NT2/D1 (cell line): ENCODE results near the gene PLEKHA7.

Source experiments
- DNase-seq: peaks from one replicate; pipeline ENCODE4 v3.0.0-alpha.2; 2011; ENCODE audit warnings: low read depth, low spot score
- H3K27me3 ChIP-seq: 2 replicates; pipeline ENCODE4 v1.6.0; 2011; ENCODE audit warnings: mild to moderate bottlenecking; ENCODE audit not compliant: insufficient read length, insufficient read depth
- H3K36me3 ChIP-seq: 2 replicates; pipeline ENCODE4 v1.6.1; 2011; ENCODE audit warnings: mild to moderate bottlenecking, low read length, mixed read lengths; ENCODE audit not compliant: insufficient read depth, insufficient read length
- H3K4me1 ChIP-seq: 2 replicates; pipeline ENCODE4 v1.5.1; 2011; ENCODE audit not compliant: insufficient read depth, insufficient read length
- H3K4me3 ChIP-seq: 2 replicates; pipeline ENCODE4 v1.5.1; 2011; ENCODE audit warnings: low read depth; ENCODE audit not compliant: insufficient read length
- H3K9ac ChIP-seq: 2 replicates; pipeline ENCODE4 v1.6.0; 2011; ENCODE audit warnings: low read depth; ENCODE audit not compliant: insufficient read length
- H3K9me3 ChIP-seq: 2 replicates; pipeline ENCODE4 v1.5.1; 2011; ENCODE audit warnings: mild to moderate bottlenecking, low read length; ENCODE audit not compliant: insufficient read depth
- SUZ12 ChIP-seq: IDR thresholded peaks from 2 replicates; pipeline ENCODE4 v1.6.1; 2011; ENCODE audit not compliant: insufficient read length, insufficient read depth; ENCODE audit errors: extremely low read depth
- YY1 ChIP-seq: IDR thresholded peaks from 2 replicates; pipeline ENCODE4 v1.6.1; 2011; ENCODE audit not compliant: insufficient read length, insufficient read depth
- ZNF274 ChIP-seq: IDR thresholded peaks from 2 replicates; pipeline ENCODE4 v1.6.1; 2011; ENCODE audit warnings: mild to moderate bottlenecking, low read depth, low read length

Gene PLEKHA7

GRCh38 chr11:16804104-16804947 lies 209.9 kb downstream of the PLEKHA7 start:
- Histone ChIP-seq H3K36me3 (peaks cover 3% of the 10 kb centered on the region), H3K4me3 (no peak overlapping the region), H3K27me3 (no peaks in the 10 kb centered on the region), H3K9me3 (no peaks in the 10 kb centered on the region), H3K4me1 (peaks cover 3% of the 10 kb centered on the region), H3K9ac (no peak overlapping the region)
- no peak for TF ChIP-seq SUZ12
- no peak for TF ChIP-seq ZNF274
- TF ChIP-seq YY1, result no peak
- no peak for DNase-seq

DNA sequence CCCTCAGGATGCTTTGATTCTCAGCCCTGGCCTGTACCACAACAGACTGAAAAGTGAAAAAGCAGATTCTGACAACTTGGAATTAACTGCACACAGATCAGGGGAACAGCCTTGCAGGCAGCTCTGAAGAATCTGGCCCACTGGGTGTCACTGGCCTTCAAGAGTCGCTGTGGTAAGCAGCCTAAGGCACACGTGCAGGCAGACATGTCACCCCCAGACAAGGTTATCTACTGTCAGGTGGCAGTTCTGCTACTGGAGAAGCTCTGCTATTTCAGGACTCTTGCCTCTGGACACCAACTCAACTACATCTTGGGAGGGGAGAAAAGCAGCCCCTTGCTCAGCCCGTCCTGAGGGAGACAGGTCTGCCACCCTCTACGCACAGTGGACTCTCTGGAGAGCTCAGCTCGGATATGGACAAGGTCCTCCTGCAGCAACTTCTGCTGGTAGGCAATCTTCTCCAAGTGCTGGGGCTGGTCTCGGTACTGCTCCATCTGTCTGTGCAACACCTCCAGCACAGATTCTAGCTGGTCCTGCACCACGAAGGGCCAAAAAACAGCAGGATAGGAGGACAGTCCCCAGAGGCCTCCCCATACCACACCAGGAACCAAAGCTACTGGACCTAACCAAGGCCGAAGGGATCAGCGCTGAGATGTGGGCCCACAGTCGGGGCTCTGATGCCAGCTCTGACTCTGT lies 212.8 kb downstream of the PLEKHA7 start:
- H3K9ac ChIP-seq, result no peak overlapping the region
- no peaks in the 10 kb centered on the region for H3K27me3 ChIP-seq
- no peak overlapping the region for H3K4me3 ChIP-seq
- no peak for TF ChIP-seq YY1
- no peak for TF ChIP-seq SUZ12
- no peak for TF ChIP-seq ZNF274
- DNase-seq, result no peak
- peaks cover 3% of the 10 kb centered on the region for H3K36me3 ChIP-seq
- no peaks in the 10 kb centered on the region for H3K9me3 ChIP-seq
- H3K4me1 ChIP-seq, result no peaks in the 10 kb centered on the region

GRCh38 chr11:16800382-16800781 lies 213.8 kb downstream of the PLEKHA7 start:
- H3K36me3 ChIP-seq, result peaks cover 3% of the 10 kb centered on the region
- no peaks in the 10 kb centered on the region for H3K9me3 ChIP-seq
- H3K27me3 ChIP-seq, result no peaks in the 10 kb centered on the region
- DNase-seq, result no peak
- H3K9ac ChIP-seq, result no peak overlapping the region
- no peak overlapping the region for H3K4me3 ChIP-seq
- no peak for TF ChIP-seq SUZ12
- no peak for TF ChIP-seq YY1
- no peak for TF ChIP-seq ZNF274
- H3K4me1 ChIP-seq, result no peaks in the 10 kb centered on the region

DNA sequence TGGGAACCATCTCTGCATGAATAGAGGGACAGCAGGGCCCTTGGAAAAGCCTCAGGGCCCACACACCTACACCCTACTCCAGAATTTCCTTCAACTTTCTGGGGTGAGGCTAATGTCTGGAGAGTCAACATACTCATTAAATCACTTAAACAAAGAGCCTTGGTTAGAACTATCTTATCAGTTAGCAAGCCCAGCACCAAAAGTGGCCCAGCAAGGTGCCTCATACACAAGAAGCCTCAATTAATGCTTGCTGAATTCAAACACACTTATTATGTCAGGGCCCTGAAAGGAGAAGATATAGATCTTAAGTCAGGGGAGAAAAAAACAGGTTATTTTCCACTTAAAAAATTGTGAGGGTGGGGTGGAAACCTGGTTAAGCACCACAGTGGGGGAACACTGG lies 214.3 kb downstream of the PLEKHA7 start:
- Histone ChIP-seq H3K9me3 (no peaks in the 10 kb centered on the region), H3K9ac (no peak overlapping the region), H3K36me3 (peaks cover 3% of the 10 kb centered on the region), H3K4me1 (no peaks in the 10 kb centered on the region), H3K4me3 (no peak overlapping the region), H3K27me3 (no peaks in the 10 kb centered on the region)
- DNase-seq, result no peak
- TF ChIP-seq YY1 (no peak), SUZ12 (no peak), ZNF274 (no peak)

DNA sequence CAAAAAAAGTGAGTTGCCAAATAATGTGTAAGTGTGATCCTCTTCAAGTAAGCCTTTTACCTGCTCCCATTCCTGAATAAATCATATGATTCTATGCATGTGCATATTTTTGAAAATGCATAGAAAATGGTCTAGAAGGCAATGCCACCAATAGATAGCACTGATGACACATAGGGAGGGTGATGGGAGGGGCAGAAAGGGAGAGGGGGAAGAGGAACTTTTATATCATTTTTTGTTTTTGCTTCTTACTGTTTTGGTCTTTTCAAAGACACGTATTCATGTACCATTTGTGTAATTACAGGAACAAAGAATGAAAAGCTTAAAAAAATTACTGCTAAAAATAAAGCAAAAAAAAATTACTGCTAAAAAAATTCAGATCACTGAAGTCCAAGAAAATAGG lies 215.0 kb downstream of the PLEKHA7 start:
- no peaks in the 10 kb centered on the region for H3K4me1 ChIP-seq
- H3K36me3 ChIP-seq, result peaks cover 3% of the 10 kb centered on the region
- no peak overlapping the region for H3K9ac ChIP-seq
- no peaks in the 10 kb centered on the region for H3K9me3 ChIP-seq
- no peak overlapping the region for H3K4me3 ChIP-seq
- no peak for DNase-seq
- H3K27me3 ChIP-seq, result no peaks in the 10 kb centered on the region
- no peak for TF ChIP-seq SUZ12
- no peak for TF ChIP-seq YY1
- no peak for TF ChIP-seq ZNF274

DNA sequence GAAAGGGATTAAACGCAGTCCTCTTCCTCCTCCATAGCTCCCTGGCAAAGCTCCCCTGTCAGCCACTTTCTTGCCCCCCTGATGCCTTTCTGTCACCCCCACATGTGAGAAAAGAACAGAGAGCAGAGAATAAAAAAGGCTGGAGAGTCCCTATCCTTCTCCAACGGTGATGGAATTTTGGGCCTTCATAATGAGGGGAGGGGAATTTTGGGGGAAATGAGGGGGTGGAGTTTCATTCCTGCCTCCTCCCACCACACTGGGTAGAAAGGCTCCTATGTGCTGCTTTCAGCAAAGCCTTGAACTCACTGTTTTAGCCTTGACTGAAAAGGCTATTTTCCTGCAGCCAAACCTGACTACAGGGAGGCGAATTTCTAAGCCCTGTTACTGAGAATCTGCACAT lies 216.4 kb downstream of the PLEKHA7 start:
- Histone ChIP-seq H3K36me3 (no peaks in the 10 kb centered on the region), H3K27me3 (no peaks in the 10 kb centered on the region), H3K9ac (no peak overlapping the region), H3K9me3 (no peaks in the 10 kb centered on the region), H3K4me3 (no peak overlapping the region), H3K4me1 (no peaks in the 10 kb centered on the region)
- TF ChIP-seq ZNF274 (no peak), SUZ12 (no peak), YY1 (no peak)
- no peak for DNase-seq

- no peak overlapping the region for H3K4me3 ChIP-seq
- TF ChIP-seq ZNF274 (no peak), SUZ12 (no peak), YY1 (no peak)
- no peak overlapping the region for H3K9ac ChIP-seq
- H3K27me3 ChIP-seq, result no peaks in the 10 kb centered on the region
- no peak for DNase-seq
- no peaks in the 10 kb centered on the region for H3K9me3 ChIP-seq
- H3K4me1 ChIP-seq, result no peaks in the 10 kb centered on the region
- no peaks in the 10 kb centered on the region for H3K36me3 ChIP-seq
These were observed 217.9 kb downstream of the PLEKHA7 start for GRCh38 chr11:16796311-16796710.
